B cell (primary cell): ENCODE measurements around the gene MCRS1. TPM values are rescaled to one million over a fixed set of nuclear protein-coding genes. Genes with fewer than 3 reads are reported as not detected.

Experiments used
- ATAC-seq: fragments of 200-7000 bp; cut with Tn5 transposase; one replicate; pipeline ENCODE4 v1.10.0; 2021; ENCODE audit warnings: low read depth, mild to moderate bottlenecking, moderate number of reproducible peaks, moderate library complexity
- CTCF ChIA-PET: fragments of 350-600 bp; sonication (Branson Sonifier 250); formaldehyde crosslinking; loops from one replicate; lab custom pipeline; 2021; ENCODE audit warnings: antibody characterized with exemption, inconsistent platforms; lab: Charles Lee
- POLR2A ChIA-PET: fragments of 350-600 bp; sonication (Branson Sonifier 250); formaldehyde crosslinking; loops from one replicate; lab custom pipeline; 2021; ENCODE audit warnings: antibody characterized with exemption; lab: Charles Lee
- DNase-seq: peaks from one replicate; pipeline ENCODE4 v3.0.0; 2013
- H2AFZ ChIP-seq: 2 replicates; pipeline ENCODE4 v1.6.1; 2012; ENCODE audit warnings: mild to moderate bottlenecking, low read depth, low read length; ENCODE audit not compliant: insufficient read depth, poor library complexity, severe bottlenecking
- H3K27ac ChIP-seq, 2 donors: 1 replicate in 1 of 2; 2 replicates in 1 of 2; pipeline ENCODE4 v1.5.1; 2012 to 2013; ENCODE audit warnings: low read length in 2 of 2, mild to moderate bottlenecking in 2 of 2, moderate library complexity in 1 of 2
- H3K27me3 ChIP-seq, 4 experiments: fragments of 200-600 bp in 1 of 4; sonication (generic) in 1 of 4; replicated peaks in 1 of 4; 1 replicate in 2 of 4; 2 replicates in 2 of 4; pipeline versions ENCODE4 v1.6.1 to v1.7.0; 2013 to 2016; ENCODE audit warnings: low read length in 3 of 4, mild to moderate bottlenecking in 2 of 4, mixed read lengths in 1 of 4, moderate library complexity in 1 of 4; ENCODE audit not compliant: insufficient read depth in 4 of 4, control insufficient read depth in 3 of 4; ENCODE audit errors: control extremely low read depth in 1 of 4
- H3K36me3 ChIP-seq, 2 experiments: replicated peaks in 1 of 2; 1 replicate in 1 of 2; 2 replicates in 1 of 2; pipeline versions ENCODE4 v1.6.1 to v1.7.1; 2013; ENCODE audit warnings: low read length in 1 of 2; ENCODE audit not compliant: insufficient read depth in 2 of 2, control insufficient read depth in 1 of 2; ENCODE audit errors: control extremely low read depth in 1 of 2, extremely low read depth in 1 of 2
- H3K4me1 ChIP-seq, 2 donors: fragments of 200-600 bp in 1 of 2; sonication (generic) in 1 of 2; 1 replicate in 1 of 2; 2 replicates in 1 of 2; pipeline versions ENCODE4 v1.5.1 to v1.6.1; 2013 to 2017; ENCODE audit warnings: low read length in 2 of 2; ENCODE audit not compliant: control insufficient read depth in 2 of 2, insufficient read depth in 2 of 2
- H3K4me2 ChIP-seq: replicated peaks from 2 replicates; pipeline ENCODE3; 2012; ENCODE audit warnings: mild to moderate bottlenecking, low read depth, low read length; ENCODE audit not compliant: poor library complexity, severe bottlenecking
- H3K4me3 ChIP-seq, 5 experiments: fragments of 200-600 bp in 1 of 5; sonication (generic) in 1 of 5; 1 replicate in 3 of 5; 2 replicates in 2 of 5; pipeline versions ENCODE4 v1.5.1 to v1.7.0; 2011 to 2016; ENCODE audit warnings: low read length in 4 of 5, mild to moderate bottlenecking in 4 of 5, low read depth in 2 of 5, control low read depth in 1 of 5, moderate library complexity in 1 of 5; ENCODE audit not compliant: insufficient read depth in 1 of 5; ENCODE audit errors: control extremely low read depth in 1 of 5, extremely low read depth in 1 of 5
- H3K79me2 ChIP-seq: fragments of 200-600 bp; sonication (generic); one replicate; pipeline ENCODE4 v1.6.0; 2016; ENCODE audit warnings: low read length; ENCODE audit not compliant: control insufficient read depth, insufficient read depth
- H3K9ac ChIP-seq: fragments of 200-600 bp; sonication (generic); 2 replicates; pipeline ENCODE4 v1.6.1; 2017; ENCODE audit warnings: mild to moderate bottlenecking, low read length, moderate library complexity
- H3K9me3 ChIP-seq, 3 donors: one replicate each; pipeline versions ENCODE4 v1.6.1 to v1.7.1; 2013; ENCODE audit warnings: low read length in 2 of 3; ENCODE audit not compliant: control insufficient read depth in 2 of 3, insufficient read depth in 1 of 3; ENCODE audit errors: control extremely low read depth in 1 of 3
- H4K20me1 ChIP-seq: 2 replicates; pipeline ENCODE4 v1.6.0; 2012; ENCODE audit warnings: mild to moderate bottlenecking, low read length; ENCODE audit not compliant: insufficient read depth, control insufficient read depth, poor library complexity, severe bottlenecking
- H3K27ac Mint-ChIP-seq: one replicate; pipeline ENCODE4 v1.8.0; 2021; ENCODE audit warnings: mixed read lengths
- H3K27me3 Mint-ChIP-seq: one replicate; pipeline ENCODE4 v1.8.0; 2021; ENCODE audit warnings: mixed read lengths
- H3K4me1 Mint-ChIP-seq: one replicate; pipeline ENCODE4 v1.8.0; 2021; ENCODE audit warnings: mixed read lengths
- H3K4me3 Mint-ChIP-seq: one replicate; pipeline ENCODE4 v1.8.0; 2021; ENCODE audit warnings: mixed read lengths
- H3K9me3 Mint-ChIP-seq: one replicate; pipeline ENCODE4 v1.8.0; 2022; ENCODE audit warnings: mixed read lengths; ENCODE audit not compliant: insufficient read depth
- EZH2 ChIP-seq: IDR thresholded peaks from 2 replicates; pipeline ENCODE4 v1.6.1; 2012; ENCODE audit warnings: borderline replicate concordance, low read depth, mild to moderate bottlenecking, moderate library complexity, low read length; ENCODE audit not compliant: insufficient read depth, poor library complexity, severe bottlenecking
- WGBS: methylation state at CpG from one replicate; pipeline ENCODE4 v1.1.5; 2013; ENCODE audit warnings: missing lambda C conversion rate; ENCODE audit not compliant: insufficient coverage; 5-methylcytosine and 5-hydroxymethylcytosine counted together
- intact Hi-C: fragments of 100-400 bp; cut with micrococcal nuclease; formaldehyde crosslinking; loops from one replicate; pipeline ENCODE4 v1.10.0; 2022
- polyA plus RNA-seq: library from polyadenylated mRNA; depleted of rRNA; stranded (reverse); fragments of >200 nt; gene quantifications from 2 replicates; pipeline ENCODE4 v1.2.3, GENCODE V29; 2012
- total RNA-seq, 2 donors: library from RNA; stranded (reverse); fragments of 120-200 nt in 1 of 2; gene quantifications; 1 replicate in 1 of 2; 2 replicates in 1 of 2; pipeline versions ENCODE4 v1.2.3 to v1.2.4, GENCODE V29; 2013 to 2022
- TF ChIP-seq, protein P1 (sequence below): fragments of 200-600 bp; IDR thresholded peaks from one replicate; pipeline ENCODE4 v1.8.0; 2022; ENCODE audit warnings: antibody characterized with exemption, mild to moderate bottlenecking

MCRS1 gene
- total and polyA plus RNA-seq, 2 donors (not counting 1 experiment from before 2014, with no cell fraction given): 81.1 to 107 TPM

GRCh38 chr12:49564686-49565405 is 3.1 kb downstream of the MCRS1 start:
- CTCF ChIA-PET: interaction anchor here (0.9 to 1.4 kb wide), 3 partner anchors 10 to 18 kb away, joined by 3 to 5 read pairs (median 3); no protein-coding TSS in a partner anchor
- TF ChIP-seq, protein P1, sequence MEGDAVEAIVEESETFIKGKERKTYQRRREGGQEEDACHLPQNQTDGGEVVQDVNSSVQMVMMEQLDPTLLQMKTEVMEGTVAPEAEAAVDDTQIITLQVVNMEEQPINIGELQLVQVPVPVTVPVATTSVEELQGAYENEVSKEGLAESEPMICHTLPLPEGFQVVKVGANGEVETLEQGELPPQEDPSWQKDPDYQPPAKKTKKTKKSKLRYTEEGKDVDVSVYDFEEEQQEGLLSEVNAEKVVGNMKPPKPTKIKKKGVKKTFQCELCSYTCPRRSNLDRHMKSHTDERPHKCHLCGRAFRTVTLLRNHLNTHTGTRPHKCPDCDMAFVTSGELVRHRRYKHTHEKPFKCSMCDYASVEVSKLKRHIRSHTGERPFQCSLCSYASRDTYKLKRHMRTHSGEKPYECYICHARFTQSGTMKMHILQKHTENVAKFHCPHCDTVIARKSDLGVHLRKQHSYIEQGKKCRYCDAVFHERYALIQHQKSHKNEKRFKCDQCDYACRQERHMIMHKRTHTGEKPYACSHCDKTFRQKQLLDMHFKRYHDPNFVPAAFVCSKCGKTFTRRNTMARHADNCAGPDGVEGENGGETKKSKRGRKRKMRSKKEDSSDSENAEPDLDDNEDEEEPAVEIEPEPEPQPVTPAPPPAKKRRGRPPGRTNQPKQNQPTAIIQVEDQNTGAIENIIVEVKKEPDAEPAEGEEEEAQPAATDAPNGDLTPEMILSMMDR: no peak
- no peak for TF ChIP-seq EZH2
- H3K9me3 Mint-ChIP-seq: no peaks in the 10 kb centered on the region
- Histone ChIP-seq H4K20me1 (peaks cover 35% of the 10 kb centered on the region), H2AFZ (no peak overlapping the region), H3K27ac (no peak overlapping the region), H3K36me3 (peaks cover 0 to 57% of the 10 kb centered on the region in 2 experiments), H3K4me2 (no peak overlapping the region), H3K79me2 (peaks cover 43% of the 10 kb centered on the region), H3K4me1 (peaks cover 15 to 25% of the 10 kb centered on the region in 2 donors), H3K27me3 (no peaks in the 10 kb centered on the region), H3K9me3 (no peaks in the 10 kb centered on the region), H3K9ac (no peak overlapping the region), H3K4me3 (no peak overlapping the region)
- H3K4me1 Mint-ChIP-seq: peaks cover 20% of the 10 kb centered on the region
- H3K27me3 Mint-ChIP-seq: no peaks in the 10 kb centered on the region
- H3K27ac Mint-ChIP-seq: no peak overlapping the region
- H3K4me3 Mint-ChIP-seq: no peak overlapping the region
- WGBS: 73% methylated on average over 7 of the region's 8 CpGs
- POLR2A ChIA-PET: no interaction called here
- no peak for DNase-seq
- intact Hi-C loops: loop anchor here (5.0 kb wide), 1 partner anchor 262 kb away; the partner anchor contains the start of gene NCKAP5L
- ATAC-seq: no peak
